SK-N-MC (cell line): ENCODE measurements around the gene ZNF620.
"Not testable (repeated sequence)": the region's sequence is repeated elsewhere in the genome, so short reads cannot be mapped to it uniquely, and the experiment has no call there.

Experiments
- DNase-seq: peaks from one replicate; pipeline ENCODE4 v3.0.0-alpha.2; 2011; ENCODE audit warnings: low read depth, low spot score
- H3K27ac ChIP-seq: fragments of 200-600 bp; sonication (generic); 2 replicates; pipeline ENCODE4 v1.5.1; 2016; ENCODE audit warnings: mixed run types
- H3K36me3 ChIP-seq: fragments of 200-600 bp; sonication (generic); 2 replicates; pipeline ENCODE4 v1.6.1; 2017; ENCODE audit warnings: antibody characterized with exemption, low read length, mixed read lengths; ENCODE audit not compliant: insufficient read depth
- H3K4me3 ChIP-seq: fragments of 200-600 bp; sonication (generic); 2 replicates; pipeline ENCODE4 v1.5.1; 2016
- H3K9ac ChIP-seq: fragments of 200-600 bp; sonication (generic); 2 replicates; pipeline ENCODE4 v1.8.0; 2017; ENCODE audit warnings: mixed run types, mixed read lengths; ENCODE audit not compliant: insufficient read length
- H3K9me3 ChIP-seq: fragments of 200-600 bp; sonication (generic); 2 replicates; pipeline ENCODE4 v1.6.1; 2017; ENCODE audit warnings: low read depth, mild to moderate bottlenecking, antibody characterized with exemption, low read length, moderate library complexity, mixed read lengths
- EZH2 ChIP-seq: fragments of 200-600 bp; sonication (generic); IDR thresholded peaks from one replicate; pipeline ENCODE4 v1.6.1; 2017; ENCODE audit warnings: antibody characterized with exemption
- FOXP2 ChIP-seq: optimal IDR thresholded peaks from 2 replicates; pipeline ENCODE3; 2011; ENCODE audit warnings: mild to moderate bottlenecking, moderate library complexity; ENCODE audit not compliant: insufficient read depth; ENCODE audit errors: extremely low read length, control extremely low read depth
- POLR2AphosphoS5 ChIP-seq: IDR thresholded peaks from 2 replicates; pipeline ENCODE4 v1.6.1; 2012; ENCODE audit warnings: mild to moderate bottlenecking, low read depth, low read length, borderline replicate concordance

The ZNF620 gene

GRCh38 chr3:40505599-40506462 is at the start of gene ZNF620:
Gene ZNF620 (plus strand): TSS chr3:40506039. CDS start chr3:40506353, 314 bp downstream.
- Histone ChIP-seq H3K9me3 (no peaks in the 10 kb centered on the region), H3K4me3 (peak within 1 kb of the TSS; percentile 76), H3K27ac (no peak within 1 kb of the TSS), H3K9ac (peak within 1 kb of the TSS; percentile 64), H3K36me3 (peaks cover 4% of the 10 kb centered on the region; the same call in 1 of the 2 replicates)
- no peak for TF ChIP-seq EZH2
- peak; percentile 77 for TF ChIP-seq POLR2AphosphoS5
- peak; percentile 22 for DNase-seq

DNA sequence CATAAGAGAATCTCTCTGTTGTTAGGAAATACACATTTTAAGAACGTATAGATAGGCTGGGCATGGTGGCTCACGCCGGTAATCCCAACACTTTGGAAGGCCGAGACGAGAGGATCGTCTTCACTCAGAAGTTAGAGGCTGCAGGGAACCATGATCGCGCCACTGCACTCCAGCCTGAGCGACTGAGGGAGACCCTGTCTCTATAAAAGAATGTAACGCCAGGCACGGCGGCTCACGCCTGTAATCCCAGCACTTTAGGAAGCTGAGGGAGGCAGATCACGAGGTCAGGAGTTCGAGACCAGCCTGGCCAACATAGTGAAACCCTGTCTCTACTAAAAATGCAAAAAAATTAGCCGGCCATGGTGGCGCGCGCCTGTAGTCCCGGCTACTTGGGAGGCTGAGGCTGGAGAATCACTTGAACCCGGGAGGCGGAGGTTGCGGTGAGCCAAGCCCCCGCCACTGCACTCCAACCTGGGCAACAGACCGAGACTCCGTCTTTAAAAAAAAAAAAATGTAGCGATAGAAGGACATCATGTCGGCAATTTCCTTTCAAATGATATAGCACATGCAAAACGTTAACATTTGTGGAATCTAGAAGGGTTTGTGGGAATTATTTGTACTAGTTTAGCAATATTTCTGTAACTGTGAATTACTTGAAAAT is 49.4 kb upstream of the ZNF620 start:
- DNase-seq: no peak
- peak overlapping the region; percentile 88 for H3K4me3 ChIP-seq
- no peak for TF ChIP-seq EZH2
- no peak for TF ChIP-seq POLR2AphosphoS5
- TF ChIP-seq FOXP2: no peak
- peaks cover 36% of the 10 kb centered on the region for H3K36me3 ChIP-seq
- no peaks in the 10 kb centered on the region for H3K9me3 ChIP-seq
- peak overlapping the region; percentile 96 for H3K9ac ChIP-seq
- H3K27ac ChIP-seq: peak overlapping the region; percentile 91

DNA sequence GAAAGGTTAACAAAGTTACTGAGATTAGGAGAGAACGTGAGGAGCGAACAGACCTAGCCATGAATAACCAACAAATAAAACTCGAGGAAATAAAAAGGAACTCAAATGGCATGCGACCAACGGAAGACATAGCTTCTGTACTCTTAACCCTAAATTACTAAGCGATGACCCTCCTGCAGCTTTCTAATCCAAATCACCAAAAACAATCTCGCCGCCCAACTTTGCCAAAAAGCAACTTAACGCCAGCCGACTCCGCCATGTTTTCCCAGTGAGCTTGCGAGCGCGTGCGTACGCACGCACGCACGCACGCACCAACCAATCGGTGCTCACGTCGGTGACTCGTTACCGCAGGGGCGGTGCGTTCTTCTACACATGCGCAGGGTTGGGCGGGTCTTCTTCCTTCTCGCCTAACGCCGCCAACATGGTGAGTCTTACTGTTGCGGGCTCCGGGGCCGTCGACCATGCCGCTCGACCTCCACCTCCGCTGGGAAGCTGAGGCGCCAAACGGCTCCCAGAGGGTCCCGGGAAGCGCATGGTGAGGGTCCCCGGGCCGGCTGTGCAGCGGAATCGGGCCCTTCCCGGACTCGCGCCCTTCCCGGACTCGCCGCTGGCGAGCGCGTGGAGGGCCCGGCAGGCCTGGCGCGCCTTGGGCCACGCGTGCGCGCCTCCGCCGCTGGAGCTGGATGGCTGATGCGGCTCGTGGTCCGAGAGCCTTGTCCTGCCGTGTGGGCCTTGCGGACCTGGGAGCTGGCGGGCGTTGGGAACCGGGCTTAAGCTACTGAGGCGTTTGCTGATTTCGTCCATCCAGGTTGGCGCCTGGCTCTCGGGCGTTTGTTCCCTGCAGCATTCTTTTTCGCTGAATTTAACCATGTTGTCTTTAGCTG is 48.7 kb upstream of the ZNF620 start, which contains the start of gene RPL14:
TSS of gene RPL14 (plus strand) at position 400 of the 884 bp plus-strand sequence. CDS start at position 533, 133 bp downstream.
- H3K9me3 ChIP-seq: no peaks in the 10 kb centered on the region
- peak within 1 kb of the TSS; percentile 96 for H3K9ac ChIP-seq
- peaks cover 42% of the 10 kb centered on the region for H3K36me3 ChIP-seq
- peak; percentile 45 for DNase-seq
- TF ChIP-seq FOXP2: no peak
- peak; percentile 98 for TF ChIP-seq POLR2AphosphoS5
- H3K27ac ChIP-seq: peak within 1 kb of the TSS; percentile 91
- H3K4me3 ChIP-seq: peak within 1 kb of the TSS; percentile 88

- H3K36me3 ChIP-seq: peaks cover 49% of the 10 kb centered on the region
- peak overlapping the region; percentile 96 for H3K9ac ChIP-seq
Measured at GRCh38 chr3:40458473-40458872, 47.4 kb upstream of the ZNF620 start.

DNA sequence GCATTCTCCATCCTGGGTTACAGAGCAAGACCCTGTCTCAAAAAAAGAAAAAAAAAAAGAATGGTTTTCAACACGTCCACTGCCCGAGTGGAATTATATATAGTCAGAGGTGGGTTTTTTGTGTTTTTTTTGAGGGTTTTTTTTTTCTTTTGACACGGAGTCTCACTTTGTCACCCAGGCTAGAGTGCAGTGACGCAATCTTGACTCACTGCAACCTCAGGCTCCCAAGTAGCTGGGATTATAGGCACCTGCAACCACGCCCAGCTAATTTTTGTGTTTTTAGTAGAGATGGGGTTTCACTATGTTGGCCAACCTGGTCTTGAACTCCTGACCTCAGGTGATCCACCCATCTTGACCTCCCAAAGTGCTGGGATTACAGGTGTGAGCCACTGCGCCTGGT is 45.4 kb upstream of the ZNF620 start:
- not testable (repeated sequence) for H3K27ac ChIP-seq, H3K9ac ChIP-seq, H3K9me3 ChIP-seq, DNase-seq, H3K4me3 ChIP-seq
- peaks cover 60% of the 10 kb centered on the region for H3K36me3 ChIP-seq

More at GRCh38 chr3:40458473-40458872, 47.4 kb upstream of the ZNF620 start:
- Histone ChIP-seq H3K9me3 (no peaks in the 10 kb centered on the region), H3K4me3 (peak overlapping the region; percentile 88), H3K27ac (0 out of 2 replicates have a peak overlapping the region, but pooled peaks have one; percentile 57)
- TF ChIP-seq EZH2 (no peak), FOXP2 (no peak), POLR2AphosphoS5 (no peak)
- DNase-seq: no peak

DNA sequence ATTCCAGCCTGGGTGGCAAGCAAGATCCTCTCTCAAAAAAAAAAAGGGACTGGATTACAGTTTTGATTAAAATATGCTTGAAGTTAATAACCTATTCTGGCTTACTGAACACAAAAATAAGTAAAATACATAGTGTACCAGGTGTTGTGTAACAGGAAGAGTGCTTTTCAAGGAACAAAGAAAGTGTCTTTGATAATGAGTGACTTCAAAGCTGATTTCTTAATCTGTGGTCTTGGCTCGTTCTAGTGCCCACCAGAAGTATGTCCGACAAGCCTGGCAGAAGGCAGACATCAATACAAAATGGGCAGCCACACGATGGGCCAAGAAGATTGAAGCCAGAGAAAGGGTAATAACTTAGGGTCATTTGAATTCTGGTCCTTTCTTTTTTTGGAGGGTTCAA is 44.7 kb upstream of the ZNF620 start:
- DNase-seq: no peak
- Histone ChIP-seq H3K9me3 (no peaks in the 10 kb centered on the region), H3K9ac (no peak overlapping the region), H3K4me3 (no peak overlapping the region), H3K27ac (no peak overlapping the region), H3K36me3 (peaks cover 60% of the 10 kb centered on the region)
- TF ChIP-seq FOXP2 (no peak), POLR2AphosphoS5 (no peak), EZH2 (no peak)

DNA sequence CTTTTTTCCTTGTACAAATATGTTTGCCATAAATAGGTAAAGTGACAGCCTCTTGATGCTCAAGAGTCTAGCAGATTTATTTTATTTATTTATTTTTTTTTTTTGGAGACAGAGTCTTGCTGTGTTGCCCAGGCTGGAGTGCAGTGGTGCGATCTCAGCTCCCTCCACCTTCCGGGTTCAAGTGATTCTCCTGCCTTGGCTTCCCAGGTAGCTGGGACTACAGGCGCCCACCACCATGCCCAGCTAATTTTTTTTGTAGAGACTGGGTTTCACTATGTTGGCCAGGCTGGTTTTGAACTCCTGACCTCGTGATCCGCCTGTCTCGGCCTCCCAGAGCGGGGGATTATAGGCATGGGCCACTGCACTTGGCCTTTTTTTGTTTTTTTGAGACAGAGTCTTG is 43.0 kb upstream of the ZNF620 start:
- H3K4me3 ChIP-seq, DNase-seq, H3K9me3 ChIP-seq, H3K9ac ChIP-seq, H3K27ac ChIP-seq: not testable (repeated sequence)
- H3K36me3 ChIP-seq: peaks cover 58% of the 10 kb centered on the region

DNA sequence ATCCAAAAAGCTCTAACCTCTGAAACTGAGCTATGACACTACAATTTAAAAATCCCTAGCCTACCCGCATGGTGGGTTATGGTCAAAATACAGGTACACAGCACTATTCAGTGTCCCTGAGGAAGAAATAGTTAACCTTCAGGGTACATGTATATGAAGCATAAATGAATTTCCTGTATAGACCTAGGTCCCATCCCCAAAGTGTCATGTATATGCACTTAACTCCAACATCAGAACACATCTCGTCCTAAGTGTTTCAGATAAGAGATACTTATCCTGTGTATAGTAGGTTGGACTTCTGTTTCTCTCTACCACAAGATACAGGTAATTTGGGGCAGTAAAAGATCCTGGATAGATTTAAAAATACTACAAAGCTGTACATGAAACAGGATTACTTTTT is 42.3 kb upstream of the ZNF620 start:
- no peak for DNase-seq
- no peaks in the 10 kb centered on the region for H3K9me3 ChIP-seq
- H3K9ac ChIP-seq: no peak overlapping the region
- no peak overlapping the region for H3K4me3 ChIP-seq
- H3K27ac ChIP-seq: no peak overlapping the region
- H3K36me3 ChIP-seq: peaks cover 50% of the 10 kb centered on the region
- TF ChIP-seq FOXP2: no peak
- no peak for TF ChIP-seq POLR2AphosphoS5
- no peak for TF ChIP-seq EZH2
